Stimulated activated CD4-positive, alpha-beta T cell treated with anti-CD3 and anti-CD28 coated beads, Interleukin-12 subunit alpha, Interleukin-12 subunit beta, amount 100 ng/mL, for 24 hours (primary cell): Measurements from ENCODE around the gene ACAD11.

ENCODE experiments used
- DNase-seq, 2 experiments: peaks; one replicate each; pipeline ENCODE4 v3.0.0-alpha.2; 2020; ENCODE audit warnings: low read depth in 2 of 2

The ACAD11 gene

DNA sequence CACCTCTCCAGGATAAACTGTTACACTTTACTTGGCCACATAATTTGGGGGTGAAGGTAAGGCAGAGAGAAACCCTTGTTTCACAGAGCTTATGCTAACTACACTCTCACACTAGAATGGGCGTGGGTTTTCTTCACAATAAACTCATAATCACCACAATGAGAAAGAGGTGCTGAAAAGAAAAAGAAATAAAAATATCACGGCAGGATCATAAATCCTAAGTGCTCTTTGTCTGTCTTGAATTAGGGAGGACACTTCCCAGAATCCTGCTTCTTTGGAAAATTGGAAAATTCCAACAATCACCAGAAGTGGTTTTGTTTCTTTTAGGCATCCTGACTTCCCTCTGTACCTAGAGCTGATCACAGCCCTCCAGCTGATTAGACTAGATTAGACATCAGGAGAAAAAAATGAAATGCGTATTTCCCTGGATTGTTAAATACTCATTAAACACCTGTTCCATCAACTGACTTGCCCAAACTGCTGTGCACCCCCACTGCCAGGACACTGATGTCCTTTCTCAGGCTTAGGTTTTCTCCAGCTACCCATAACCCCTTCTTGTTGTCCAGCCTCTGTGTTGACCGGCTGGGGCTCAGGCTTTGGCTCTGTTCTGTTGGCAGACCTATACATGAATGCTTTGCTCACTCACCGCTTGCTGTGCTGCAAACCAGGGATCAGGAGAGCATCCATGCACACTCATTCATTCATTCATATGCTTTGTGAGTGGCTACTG is 104.1 kb downstream of the ACAD11 start:
- no peak for DNase-seq

DNA sequence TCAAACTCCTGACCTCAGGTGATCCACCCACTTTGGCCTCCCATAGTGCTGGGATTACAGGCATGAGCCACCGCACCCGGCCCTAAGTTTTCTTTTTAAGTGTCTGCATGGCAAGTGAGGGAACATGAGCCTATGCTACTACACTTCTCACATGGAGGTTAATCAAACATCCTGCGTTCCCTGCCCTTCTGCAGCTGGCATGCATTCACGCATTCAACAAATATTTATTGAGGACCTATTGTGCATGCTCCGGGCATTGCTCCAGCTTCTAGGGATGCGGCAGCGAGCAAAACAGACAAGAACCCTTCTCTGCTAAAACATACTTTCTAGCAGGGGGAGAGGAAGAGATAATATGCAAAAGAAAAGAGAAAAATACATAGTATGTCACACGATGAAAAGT is 105.2 kb downstream of the ACAD11 start:
- no peak for DNase-seq

DNA sequence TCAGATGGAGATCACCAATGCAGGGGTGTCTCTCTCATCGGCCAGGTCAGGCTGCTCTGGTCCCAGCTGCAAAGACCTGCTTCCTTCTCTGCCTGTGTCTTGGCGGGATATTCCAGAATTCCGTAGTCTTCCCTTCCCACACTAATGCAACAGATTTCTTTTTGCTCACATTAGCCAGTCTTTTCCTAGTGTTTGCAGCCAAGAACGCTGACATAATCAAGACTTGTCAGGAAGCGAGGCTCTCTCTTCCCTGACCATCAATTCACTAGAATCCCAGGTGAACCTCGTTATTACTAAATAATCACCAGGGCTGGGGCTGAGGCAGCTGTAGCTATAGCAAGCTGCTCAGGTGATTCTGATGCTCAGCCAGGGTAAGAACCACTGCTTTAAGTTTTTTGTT is 105.8 kb downstream of the ACAD11 start:
- DNase-seq = no peak

DNA sequence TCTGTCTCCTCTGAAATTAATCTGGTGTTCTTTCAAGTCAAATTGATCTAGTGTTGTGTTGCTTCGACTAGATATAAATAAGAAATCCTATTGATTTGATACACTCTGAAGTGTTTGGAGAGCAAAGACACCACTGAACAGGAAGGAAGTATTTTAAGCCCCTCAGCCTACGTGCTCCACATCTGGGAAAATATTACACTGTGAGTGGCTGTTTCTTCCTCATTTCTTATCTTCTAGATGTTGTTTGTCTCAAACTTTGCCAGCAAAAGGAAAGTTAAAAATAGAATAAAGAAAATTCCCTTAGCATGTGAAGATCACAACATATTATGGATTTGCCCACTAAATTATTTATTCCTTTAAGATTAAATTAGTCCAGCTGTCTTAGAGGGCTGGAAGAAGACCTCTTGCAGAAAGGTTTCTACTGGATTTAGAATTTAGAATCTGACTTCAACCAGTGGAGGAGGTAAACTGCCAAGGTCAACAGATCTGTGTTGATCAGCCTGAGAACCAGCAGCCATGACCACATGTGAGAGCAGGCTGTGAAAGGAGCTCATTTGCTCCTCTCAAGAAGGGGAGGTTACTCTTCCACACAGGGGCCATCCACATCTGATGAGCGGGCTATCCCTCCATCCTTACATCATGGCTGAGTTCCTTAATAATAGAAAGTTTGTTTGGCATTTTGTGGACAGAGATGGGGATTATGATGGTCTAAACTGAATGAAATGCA is 108.9 kb downstream of the ACAD11 start:
- no peak for DNase-seq

DNA sequence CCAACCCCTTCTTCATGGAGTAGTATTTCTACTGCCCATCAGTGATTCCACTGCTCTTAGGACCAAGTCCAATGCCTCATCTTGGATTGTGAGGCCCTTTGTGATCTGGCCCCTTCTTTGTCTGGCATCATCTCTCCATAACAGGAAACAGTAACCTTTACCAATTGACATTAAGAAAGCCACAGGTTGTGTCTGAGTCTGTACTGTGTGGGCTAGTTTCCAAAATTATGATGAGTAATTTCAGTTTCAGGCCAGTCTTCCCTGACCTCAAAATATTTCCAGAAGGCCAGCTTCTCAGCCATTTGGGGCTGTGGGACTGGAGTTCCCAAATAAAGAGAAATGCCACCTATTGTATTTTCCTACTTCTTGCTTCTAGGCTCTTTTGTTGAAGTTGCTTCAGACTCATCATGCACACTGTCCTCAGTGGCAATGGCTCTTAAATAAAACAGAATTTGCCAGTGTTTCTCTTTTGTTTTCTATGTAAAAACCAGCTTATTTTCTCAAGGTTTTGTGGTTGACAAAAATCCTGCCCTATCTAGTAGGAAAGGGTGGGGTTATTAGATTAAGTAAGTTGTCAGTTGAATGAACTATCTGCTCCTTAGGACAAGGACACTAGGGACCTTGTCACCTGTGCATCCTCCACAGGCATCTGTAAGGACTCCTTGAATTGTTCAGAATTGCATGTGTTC is 109.6 kb downstream of the ACAD11 start:
- no peak for DNase-seq

DNA sequence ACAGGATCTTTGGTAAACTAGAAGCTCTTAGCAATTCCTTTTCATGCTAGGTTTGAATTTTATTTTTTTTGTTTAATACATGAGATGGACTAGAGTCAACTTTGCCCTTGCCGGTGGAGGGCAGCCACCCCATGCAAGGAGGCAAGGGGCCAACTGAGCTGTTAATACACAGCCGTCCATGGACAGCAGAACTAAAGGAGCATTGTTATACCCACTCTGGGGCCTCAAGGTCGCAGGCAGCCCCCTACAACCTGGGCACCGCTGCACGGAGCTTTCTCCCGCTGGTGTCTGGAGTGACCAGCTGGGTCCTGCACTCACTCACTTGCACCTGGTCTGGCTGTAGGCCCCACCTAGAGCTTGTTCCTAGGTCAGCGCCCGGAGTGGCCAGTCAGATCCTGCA is 110.4 kb downstream of the ACAD11 start:
- no peak for DNase-seq

DNA sequence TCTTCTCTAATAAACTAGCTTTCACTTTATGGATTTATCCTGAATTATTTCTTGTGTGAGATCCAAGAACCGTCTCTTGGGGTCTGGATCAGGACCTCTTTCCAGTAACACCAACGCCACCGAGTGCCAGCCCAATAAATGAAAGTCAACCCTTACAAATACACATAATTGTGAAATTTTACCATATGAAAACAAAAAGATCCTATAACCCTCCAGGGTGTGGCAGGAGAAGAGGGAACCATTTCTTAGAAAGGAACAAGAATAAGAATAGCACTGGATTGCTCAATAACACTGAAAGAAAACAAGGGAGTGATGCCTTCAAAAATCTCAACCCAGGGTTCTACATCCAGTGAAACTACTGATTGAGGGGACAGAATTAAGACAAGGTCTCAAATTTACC is 114.1 kb downstream of the ACAD11 start:
- DNase-seq = no peak

DNA sequence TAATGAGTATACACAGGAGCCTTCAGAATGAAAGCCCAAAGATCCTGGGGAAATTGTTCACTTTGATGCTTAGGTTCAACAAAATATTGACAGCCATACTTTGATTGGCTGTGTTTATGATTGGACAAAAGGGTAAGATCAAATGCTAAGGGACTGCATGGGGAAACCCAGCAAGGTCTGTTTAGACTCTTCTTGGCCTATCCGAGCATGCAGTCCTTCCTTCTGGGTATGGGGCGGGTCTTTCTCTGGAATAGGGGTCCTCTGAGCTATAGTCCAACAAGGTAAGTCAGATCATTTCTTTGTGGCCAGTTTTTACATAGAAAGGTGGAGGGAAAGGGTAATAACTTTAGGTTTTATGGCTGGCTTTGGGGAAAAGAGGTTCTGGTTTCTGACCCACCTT is 115.5 kb downstream of the ACAD11 start:
- no peak for DNase-seq

DNA sequence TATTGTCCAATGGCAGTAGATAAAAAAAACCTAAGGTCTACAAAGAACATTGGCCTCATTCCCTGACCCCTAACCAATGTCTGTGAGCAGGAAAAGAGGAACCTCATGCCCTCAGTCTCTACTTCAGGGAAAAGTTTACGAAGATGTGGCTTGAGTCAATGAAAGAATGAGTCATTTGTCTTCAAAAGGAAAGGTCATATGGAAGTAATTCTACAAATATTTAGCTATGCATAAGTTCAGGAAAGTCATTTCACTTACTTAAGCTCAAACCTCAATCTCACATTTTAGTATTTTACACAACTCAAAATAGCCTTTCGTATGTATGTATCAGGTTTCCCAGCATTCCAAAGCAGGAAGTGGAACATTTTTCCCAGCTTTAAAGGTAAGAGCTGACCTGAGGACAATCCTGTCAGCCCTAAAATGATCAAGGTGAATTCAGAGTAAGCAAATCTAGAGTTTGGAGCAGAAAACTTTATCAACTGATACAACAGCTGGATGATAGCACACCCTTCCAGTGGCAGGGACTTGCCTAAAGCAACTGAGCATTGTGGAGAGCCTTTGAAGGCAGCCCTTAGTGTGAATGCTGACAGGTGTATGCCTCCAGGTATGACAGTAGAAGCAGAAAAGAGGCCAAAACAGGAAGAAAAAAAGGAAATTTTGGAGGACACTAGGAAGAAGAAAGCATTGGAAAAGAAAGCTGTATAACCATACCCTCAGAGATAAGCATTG is 116.4 kb downstream of the ACAD11 start:
- DNase-seq = no peak

DNA sequence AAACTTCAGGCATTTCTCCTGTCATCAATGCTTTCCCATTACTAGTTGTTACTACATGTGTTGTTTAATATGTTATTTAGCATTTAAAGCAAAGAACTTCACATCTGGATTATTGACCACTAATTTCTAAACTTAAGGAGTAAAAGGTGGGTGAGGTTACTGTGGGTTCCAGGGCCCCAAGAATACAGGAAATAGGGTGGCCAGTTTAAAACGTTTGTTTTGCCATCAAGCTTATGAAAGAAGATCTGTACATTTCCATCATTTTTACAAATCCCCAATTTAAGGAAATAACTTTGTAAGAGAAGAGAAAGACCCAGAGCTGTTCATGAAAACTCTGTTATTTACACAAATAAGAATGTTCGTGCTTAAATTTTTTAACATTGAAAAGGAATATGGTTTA is 117.0 kb downstream of the ACAD11 start:
- DNase-seq = no peak

DNA sequence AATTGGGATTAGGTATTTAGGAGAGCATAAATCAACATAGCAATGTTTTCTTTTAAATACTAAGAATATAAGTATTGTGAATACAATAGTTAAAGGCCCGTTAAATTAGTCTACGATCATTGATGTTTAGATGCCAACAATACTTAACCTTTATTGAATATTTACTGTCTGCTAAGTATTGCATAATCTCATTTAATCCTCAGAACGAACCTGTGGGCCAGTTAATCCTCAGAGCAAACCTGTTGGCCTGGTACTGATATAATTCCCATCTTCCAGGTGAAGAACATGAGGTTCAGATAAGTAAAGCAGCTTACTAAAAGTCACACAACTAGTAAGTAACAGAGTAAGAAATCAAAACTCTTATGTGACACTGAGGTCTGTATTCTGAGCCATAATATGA is 119.9 kb downstream of the ACAD11 start:
- no peak for DNase-seq

DNA sequence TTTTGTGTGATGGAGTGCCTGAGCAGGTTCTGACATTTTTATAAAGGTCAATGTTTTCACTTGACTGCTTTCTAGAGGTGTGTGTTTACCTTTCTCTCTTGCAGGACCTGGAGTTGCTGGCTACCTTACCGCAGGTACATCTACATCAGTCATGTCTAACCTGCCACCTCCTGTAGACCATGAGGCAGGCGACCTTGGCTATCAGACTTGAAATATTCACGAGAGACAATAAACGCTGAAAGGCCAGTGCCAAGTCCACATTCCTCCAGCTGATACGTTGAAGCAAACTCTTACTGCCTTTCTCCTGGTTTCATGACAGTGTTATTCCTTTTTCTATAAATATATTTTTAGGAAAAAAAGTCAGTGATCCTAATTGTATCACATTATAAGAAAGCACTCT is 121.5 kb downstream of the ACAD11 start:
- no peak for DNase-seq

DNA sequence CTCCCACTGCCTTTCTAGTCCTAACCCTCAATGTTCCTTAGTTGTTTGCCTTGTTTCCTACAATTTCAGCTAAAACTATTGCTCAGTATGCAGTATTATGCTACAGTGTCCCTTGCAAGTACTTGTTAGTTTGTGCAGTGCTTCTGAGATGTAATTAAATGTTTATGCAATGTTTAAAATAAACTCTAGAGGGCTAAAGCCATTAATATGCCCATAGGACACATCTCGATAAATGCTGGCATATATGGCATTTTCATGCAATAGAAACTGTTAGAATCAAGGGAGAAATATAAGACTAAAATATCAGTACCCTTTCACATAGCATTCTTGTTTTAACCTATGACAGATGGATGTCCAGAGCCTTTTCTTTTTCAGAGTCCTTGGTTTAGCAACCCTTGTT is 122.3 kb downstream of the ACAD11 start:
- DNase-seq = no peak

DNA sequence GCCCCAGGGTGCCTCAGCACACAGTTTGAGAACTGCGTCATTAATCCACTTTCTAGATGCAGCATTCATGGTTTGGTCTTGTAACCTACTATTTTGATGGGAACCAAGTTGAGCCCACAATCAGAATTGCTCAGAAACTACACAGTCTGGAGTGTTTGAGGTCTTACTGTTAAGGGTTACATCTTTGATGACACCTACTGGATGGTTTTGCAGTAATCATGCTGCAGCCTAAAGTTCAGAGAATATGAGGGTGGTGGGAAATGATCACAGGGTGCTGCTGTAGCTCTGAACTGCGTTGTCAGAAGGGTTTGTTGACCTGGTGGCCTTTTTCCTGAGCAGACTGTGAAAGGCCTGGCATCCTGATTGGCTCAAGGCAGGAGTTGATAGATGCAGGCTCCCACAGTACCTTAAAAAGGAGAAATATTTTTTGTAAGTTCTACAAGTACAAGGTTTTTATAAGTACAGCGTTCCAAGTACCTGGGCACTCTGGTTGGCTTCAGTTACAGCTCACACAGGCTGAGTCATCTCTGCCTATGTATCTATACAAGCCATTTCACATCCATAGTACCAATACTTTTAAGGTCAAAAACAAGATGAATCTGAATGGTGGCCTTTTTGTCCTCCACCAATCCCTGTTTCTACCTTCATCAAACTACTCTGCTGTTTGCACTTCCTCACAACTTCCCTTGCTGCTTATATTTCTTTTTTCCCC is 123.0 kb downstream of the ACAD11 start:
- no peak for DNase-seq

DNA sequence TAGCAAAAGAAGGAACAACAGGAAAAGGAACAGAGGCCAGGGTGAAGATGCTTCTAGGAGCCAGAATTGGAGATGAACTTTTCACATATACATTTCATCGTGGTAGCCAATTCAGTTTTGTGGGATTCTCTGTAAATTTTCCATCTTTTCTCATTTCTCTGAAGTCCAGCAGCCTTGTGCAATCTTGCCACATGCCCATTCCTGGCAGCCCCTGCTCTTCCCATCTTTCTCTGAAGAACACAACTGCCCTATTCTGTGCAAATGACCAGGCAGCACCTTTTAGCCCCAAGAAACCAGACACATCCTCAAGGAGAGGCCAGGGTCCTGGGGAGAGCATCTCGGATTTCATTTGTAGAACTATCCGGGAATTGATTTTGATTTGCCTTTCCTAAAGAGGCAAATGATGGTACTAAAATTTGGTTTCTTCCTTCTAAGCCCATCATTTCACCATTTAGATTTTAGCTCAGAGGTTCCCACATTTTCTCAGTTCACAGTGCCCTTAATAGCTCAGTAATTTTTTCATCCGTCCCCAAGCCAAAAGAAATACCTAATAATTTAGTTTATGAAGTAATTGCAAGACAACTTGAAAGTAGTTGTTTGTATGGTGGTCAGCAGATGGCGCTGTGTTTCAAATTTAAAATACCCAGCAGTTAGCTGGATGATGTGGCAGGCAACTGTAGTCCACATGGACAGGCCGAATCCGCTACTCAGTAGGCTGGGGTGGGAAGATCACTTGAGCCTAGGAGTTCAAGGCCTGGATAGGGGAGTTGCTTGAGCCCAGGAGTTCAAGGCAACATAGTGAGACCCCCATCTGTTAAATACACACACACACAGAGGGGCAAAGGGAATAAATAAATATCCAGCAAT is 123.8 kb downstream of the ACAD11 start:
- DNase-seq = peak in 1 of 2 experiments; percentile 36

DNA sequence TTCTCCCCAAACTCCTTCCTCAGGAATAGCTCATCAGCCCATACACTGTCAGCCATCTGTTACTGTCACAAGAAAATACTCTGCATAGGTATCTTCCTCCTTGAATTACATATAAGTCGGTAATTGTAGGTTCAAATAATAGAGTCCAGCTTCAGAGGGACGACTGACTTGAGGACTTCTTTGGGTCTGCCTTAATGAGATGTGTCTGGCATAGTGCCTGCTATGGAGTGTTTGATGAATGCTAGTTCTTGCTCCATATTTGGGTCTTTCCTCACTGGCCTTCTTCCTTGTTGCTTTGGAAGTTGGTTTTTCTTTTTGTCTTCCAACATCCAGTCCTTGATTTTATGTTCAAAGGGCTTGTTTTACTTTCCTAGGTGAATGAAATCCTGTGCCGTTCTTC is 129.0 kb downstream of the ACAD11 start:
- DNase-seq = no peak

DNA sequence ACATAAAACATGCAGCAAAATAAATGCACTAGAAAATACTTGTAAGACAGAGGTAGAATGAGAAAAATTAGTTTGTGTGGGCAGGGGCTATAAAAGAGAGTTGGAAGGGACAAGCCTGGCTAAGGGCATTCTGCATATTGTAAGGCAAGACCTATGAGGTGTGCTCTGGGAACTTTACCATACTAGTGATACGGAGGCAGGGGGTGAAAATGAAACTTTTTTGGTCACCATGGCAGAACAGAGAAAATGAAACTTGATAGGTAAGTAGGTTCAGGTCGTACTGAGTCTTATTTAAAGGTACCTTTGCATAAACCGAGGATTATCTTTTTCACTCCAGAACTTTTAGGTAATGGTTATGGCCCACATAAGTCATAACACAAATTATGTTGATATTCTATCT is 137.3 kb downstream of the ACAD11 start:
- no peak for DNase-seq

DNA sequence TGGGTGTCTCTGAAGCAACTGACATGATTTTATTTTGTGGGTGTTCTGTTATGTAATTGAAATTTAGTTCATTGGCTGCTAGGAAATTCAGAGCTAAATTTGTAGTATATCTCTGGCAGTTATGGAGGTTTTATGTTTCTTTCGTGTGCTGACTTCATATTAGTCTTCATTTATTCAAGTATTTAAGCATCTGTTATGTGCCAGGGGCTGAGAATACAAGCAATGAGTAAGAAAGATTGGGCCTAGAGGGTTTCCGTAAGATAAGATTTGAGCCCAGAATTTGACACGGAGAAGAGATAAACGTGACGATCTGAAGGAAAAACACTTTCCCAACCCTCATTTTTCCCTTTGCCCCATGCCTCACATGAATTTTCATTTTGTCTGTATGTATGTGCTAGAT is 137.7 kb downstream of the ACAD11 start:
- DNase-seq = no peak

DNA sequence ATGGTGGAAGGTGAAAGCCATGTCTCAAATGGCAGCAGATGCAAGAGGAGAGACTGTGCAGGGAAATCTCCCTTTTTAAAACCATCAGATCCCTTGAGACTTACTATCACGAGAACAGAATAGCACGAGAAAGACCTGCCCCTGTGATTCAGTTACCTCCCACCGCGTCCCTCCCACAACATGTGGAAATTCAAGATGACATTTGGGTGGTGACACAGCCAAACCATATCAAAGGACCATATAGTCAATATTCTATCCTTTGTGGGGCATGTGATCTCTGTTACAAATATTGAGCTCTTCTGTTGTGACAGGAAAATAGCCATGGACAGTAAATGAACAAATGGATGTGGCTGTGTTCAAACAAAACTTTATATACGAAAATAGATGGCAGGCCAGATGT is 139.7 kb downstream of the ACAD11 start:
- DNase-seq = no peak

DNA sequence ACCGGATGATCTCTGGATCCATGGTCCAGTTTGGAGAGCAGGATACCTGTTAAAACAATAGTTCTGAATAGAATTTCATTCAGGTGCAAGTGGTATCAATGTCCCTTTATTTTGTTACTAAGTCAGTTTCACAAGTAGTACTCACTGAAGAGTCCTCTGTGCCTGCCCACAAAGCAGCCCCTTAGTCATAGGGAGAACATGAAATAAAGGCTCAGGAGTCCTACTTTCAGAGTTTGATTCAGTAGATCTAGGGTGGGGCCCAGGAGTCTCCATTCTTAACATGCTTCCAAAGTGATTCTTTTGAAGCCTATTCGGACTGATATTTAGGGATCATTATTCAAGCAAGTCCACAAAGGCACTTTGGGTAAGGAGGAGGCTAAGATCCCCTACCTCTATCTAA is 142.3 kb downstream of the ACAD11 start:
- no peak for DNase-seq

DNA sequence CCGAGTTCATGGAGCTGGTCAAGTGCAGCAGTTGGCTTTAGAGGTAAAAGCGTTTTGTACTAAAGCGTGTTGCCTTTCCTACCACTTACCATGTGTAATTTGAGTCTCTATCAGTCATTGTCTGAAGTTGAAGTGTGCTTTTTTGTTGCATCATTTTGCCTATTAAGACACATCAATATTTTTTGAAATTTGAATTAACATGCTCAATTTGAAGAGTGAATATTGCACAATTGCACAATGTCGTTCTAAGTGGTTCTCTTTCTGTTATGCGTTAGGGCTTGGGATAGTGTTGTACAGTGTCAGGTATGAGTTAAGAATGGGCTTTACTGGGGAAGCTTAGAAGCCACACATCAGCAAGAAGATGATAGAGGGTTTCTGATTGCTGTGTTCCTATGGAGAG is 146.6 kb downstream of the ACAD11 start:
- no peak for DNase-seq
